ENCODE results near the gene ALDH1A3. TPM values are rescaled to one million over a fixed set of nuclear protein-coding genes. Genes with fewer than 3 reads are reported as not detected.
"Not testable (repeated sequence)": the region's sequence is repeated elsewhere in the genome, so short reads cannot be mapped to it uniquely, and the experiment has no call there.

The ALDH1A3 gene
- total RNA-seq, result 7.8 TPM
- long read RNA-seq, transcript ALDH1A3-201 (13 exons, 3,924 nt), result major isoform, 9 of 15 reads
- long read RNA-seq, partial matches to known transcripts, result 4 of 15 reads
- long read RNA-seq, other reads (novel, unspliced or antisense), result 1 of 15 reads

DNA sequence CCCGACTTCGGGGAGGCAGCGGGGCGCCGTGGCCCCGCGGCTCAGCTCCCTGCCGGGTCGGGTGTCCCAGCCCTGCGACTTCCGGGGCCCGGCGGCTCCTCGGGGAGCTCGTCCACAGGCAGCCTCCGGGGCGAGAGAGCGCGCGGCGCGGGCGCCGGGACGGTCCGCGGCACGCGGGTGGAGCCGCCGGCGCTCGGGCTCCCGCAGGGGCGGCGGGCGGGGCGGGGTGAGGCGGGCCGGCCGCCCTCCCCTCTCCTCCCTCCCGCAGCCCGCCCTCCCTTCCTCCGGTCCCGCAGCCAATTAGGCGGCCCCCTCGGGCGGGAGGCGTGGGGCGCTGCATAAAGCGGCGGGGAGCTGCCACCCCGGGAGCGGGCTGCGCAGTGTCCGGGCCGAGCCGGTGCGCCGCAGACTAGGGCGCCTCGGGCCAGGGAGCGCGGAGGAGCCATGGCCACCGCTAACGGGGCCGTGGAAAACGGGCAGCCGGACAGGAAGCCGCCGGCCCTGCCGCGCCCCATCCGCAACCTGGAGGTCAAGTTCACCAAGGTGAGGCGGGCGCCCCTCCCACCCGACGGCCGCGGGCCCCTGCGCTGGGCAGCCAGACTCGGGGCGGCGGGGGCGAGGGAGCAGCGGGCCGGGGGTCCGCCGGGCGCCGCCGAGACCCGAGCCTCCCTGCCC is at the start of gene ALDH1A3:
Gene ALDH1A3 (plus strand): TSS at position 368 of the 675 bp plus-strand sequence. CDS start 77 bp downstream, at position 445.
- intact Hi-C loops (cut with DNase I), result no loop called here
- no peak for DNase-seq (ENCODE audit: low spot score)

DNA sequence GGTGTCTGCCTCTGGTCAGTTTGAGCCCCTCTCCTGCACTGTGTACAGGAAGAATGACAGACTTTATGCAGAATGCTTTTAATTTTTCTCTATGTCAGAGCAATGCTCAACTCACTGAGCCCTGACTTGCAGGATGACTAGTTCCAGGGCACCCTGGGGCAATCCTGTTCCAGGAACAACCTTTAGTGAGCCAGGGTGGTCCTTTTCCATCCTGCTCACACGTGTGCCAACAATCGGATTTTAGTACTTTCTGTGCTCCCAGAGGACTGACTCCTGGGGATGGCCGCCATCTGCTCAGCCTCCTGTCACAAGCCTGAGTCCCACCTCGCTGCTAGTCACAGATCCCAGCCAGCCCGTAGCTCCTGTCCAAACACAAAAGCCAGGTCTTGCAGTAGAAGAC is 48.2 kb upstream of the ALDH1A3 start:
- intact Hi-C loops (cut with DNase I), result no loop called here
- DNase-seq (ENCODE audit: low spot score), result no peak

DNA sequence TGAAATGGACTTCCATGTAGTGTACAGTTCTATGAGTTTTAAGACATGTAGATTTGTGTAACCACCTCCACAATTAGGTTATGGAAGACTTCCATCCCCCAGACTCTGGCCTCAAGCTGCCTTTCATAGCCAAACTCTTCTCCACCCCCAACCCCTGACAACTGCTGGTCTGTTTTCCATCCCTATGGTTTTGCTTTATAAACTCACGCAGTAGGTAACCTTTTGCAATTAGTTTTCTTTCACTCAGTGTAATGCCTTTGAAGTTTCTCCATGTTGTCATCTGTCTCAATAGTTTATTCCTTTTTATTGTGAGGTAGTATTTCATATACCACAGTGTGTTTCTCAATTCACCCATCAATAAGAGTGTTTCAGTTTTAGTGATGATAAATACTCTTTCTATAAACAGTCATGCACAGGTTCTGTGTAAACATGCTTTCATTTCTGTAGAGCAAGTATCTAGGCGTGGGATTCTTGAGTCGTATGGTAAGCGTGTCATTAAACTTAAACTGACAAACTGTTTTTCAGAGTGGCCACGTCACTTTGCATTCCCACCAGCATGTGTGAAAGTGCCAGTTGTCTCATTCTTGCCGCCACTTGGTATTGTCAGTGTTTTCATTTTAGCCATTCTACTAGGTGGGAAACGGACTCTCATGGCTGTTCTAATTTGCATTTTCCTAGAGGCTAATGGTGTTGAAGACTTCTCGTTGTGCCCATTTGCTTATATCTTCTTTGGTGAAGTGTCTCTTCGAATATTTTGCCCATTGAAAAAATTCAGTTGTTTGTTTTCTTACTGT is 47.3 kb upstream of the ALDH1A3 start:
- no peak for DNase-seq (ENCODE audit: low spot score)
- intact Hi-C loops (cut with DNase I), result no loop called here

DNA sequence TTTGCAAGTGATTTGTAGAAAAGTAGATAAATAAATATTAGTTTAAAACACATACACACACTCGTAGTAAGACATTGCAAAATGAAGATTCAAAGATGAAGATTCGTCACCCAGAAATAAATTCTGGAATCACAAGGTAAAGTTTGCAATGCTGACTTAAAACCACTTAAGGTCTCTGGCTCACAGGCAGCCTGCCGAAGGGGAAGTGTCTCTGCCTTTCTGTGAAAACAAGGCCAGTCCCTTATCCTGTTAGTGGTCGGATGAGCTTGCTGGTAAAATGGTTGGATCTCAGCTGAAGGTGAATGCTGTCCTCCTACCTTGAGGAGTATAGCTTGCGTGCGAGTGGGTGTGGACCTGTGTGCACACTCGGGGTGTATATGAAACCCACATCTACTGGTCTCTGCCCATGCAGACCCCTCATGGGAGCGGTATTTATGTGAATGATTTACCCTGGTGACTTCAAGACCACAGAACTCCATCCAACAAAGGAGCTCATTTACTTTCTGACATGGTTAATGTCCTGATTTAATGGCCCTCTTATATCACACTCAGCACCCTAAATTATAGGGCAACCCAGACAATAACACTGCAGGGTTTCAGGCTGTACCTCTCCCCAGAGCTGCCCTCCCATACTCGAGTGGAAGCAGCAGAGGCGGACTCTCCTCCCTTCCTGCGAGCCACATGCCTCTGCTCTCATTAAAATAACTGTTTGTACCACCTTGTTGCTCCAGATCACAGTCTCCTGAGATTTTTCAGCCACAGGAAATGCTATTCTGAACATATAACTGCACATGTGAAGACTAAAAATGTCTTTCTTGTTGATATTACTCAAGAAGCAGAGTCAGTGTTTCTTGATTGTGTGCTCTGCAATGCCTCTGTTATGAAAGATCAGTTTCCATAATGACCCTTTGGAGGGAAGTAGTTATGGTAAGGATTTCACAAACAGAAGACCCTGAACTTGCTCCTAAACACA is 45.9 kb upstream of the ALDH1A3 start:
- intact Hi-C loops (cut with DNase I), result no loop called here

DNA sequence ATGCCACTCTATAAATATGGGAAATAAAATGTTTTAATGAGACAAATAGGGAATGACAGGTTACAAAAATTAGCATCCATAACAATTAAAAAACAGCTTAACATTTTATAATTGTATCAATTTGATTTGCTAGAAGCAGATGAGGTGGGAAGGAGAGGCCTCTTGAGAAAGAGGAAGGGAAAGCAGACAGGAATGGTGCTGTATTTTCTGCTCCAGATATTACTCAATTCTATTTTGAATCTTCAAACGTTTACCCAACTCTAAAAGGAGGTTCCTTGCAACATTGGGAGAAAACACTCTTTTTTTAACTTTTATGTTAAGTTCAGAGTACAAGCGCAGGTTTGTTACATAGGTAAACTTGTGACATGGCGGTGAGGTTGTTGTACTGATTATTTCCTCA is 44.9 kb upstream of the ALDH1A3 start:
- intact Hi-C loops (cut with DNase I), result no loop called here
- no peak for DNase-seq (ENCODE audit: low spot score)

More for the DNA sequence above, 45.9 kb upstream of the ALDH1A3 start:
- DNase-seq (ENCODE audit: low spot score), result no peak

DNA sequence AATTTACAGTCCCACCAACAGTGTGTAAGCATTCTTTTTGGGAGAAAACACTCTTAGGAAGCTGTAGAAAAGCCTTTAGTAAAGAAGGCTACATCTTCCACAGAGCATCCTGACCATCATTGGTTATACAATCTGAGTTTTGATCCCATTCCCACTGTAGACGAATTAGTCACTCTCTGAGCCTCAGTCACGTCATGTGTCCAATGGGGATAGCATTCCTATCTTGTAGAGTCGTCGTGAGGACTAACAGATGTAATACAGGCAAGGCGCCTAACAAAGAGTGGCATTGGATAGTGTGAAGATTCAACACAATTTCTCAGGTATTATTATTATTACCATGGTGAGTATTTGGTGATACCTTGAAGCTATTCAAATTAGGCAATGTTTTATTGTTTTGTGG is 44.0 kb upstream of the ALDH1A3 start:
- no peak for DNase-seq (ENCODE audit: low spot score)
- intact Hi-C loops (cut with DNase I), result no loop called here

DNA sequence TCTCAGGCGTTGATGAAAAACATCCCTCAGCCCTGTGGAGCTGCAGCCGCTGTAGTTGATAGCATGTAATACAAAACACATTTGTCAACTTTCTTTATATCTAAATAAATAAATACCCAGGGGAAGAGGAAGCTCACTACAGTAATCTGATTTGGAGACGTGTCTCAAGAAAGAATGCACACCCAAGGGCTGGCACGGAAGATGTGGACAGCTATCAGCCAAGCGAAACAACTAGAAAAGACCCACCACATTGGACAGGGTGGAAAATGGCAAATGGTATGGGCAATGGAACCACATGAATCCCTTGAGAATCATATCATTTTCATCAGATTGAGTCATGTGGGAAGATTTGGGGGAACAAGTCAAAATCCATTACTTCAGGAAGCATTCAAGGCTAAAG is 43.1 kb upstream of the ALDH1A3 start:
- intact Hi-C loops (cut with DNase I), result no loop called here
- DNase-seq (ENCODE audit: low spot score), result no peak

DNA sequence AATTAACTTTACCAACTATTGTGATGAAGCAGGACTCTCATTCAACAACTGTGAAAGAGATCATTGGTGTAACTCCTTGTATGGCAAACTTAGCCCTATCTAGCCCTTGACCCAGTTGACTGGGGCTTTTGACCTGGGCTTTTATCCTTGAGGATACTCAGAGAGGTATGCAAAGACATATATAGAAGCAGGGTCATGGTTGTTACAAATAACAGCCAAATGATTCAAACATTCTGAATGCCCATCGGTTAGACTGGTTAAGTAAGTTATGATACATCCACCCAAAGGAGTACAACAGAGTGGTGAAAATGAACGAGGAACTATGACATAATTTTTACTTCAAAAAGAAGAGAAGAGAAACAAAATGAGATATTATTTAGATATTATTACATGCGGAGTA is 38.2 kb upstream of the ALDH1A3 start:
- intact Hi-C loops (cut with DNase I), result no loop called here

DNA sequence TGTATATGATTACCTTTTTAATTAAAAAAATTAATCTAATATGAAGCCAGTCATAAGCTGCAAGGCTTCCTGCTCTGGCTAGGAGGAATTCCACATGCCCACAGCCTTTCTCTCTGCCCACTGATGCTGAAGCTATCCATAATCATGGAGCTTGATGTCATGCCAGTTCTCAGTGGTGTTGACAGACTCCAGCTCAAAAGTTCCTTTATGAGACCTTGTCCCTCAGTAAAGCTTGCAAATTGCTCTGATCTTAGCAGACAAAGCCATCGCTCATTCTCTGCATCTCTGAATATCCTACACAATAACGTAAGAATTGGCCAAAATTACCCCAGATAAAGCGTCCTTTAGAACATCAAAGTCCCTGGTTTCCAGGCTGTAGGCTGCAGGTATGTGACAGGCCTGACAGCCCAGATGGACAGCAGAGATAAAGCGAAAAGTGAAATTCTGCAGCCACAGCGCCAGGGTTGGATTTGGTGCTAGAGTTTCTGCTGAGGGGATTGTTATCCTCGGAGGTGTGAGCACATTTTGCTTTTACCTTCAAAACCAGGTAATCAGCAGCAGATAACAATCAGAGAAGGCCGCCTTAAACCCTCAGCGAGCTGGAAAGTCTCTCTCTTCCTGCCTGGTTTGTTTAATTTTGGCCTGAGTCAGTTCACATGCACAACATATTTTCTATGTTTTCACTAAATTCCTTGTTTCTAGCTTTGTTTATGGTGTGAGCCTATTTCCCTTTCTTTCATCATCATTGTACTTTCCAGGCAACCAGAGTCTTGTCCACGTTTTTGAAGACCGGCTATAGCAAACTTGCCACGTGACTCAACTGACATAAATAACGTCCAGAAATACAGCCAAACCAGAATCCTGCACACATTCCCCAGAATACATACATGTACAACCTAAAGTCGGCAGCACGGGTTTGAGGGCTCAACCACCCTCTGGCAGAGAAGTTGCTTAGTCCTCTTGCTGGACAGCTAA is 36.6 kb upstream of the ALDH1A3 start:
- intact Hi-C loops (cut with DNase I), result no loop called here
- DNase-seq (ENCODE audit: low spot score), result no peak

More for the DNA sequence above, 38.2 kb upstream of the ALDH1A3 start:
- no peak for DNase-seq (ENCODE audit: low spot score)

DNA sequence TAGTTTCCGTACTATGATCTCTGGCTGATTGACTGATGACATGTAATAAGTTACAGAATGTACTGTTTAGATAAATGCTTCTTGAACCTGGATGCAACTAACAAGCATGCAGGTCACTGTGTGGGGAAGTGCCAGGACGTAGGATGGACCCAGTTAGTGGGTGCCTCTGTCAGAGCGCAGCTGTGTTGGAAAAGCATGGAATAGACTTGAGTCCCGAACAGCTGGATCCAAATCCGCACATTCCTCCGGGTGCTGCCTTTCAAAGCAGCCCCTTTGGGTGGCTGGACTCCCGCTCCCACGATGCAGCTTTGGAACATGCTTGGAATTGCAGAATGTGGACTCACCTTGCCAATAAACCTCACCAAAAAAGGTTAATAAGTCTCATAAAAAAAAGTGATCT is 35.5 kb upstream of the ALDH1A3 start:
- intact Hi-C loops (cut with DNase I), result no loop called here

DNA sequence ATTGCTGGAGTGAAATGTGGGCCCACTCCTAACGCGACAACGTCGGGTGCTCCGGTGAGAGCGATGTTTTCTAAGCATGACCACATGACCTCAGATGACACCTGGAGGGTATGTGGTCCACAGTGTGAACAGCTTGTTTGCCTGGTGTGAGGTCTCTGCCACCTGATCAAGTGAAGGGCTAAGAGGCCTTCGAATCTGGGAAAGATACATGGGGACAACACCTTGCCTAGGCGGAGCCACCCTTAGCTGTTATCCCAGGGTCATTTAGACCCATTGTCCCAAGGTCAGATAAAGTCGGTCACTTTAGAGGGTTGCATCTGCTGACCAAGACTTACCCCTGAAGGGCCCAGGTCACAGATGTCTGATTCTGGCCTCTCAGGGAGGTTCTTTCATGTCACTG is 34.9 kb upstream of the ALDH1A3 start:
- no peak for DNase-seq (ENCODE audit: low spot score)
- intact Hi-C loops (cut with DNase I), result no loop called here

More for the DNA sequence above, 35.5 kb upstream of the ALDH1A3 start:
- DNase-seq (ENCODE audit: low spot score), result no peak

DNA sequence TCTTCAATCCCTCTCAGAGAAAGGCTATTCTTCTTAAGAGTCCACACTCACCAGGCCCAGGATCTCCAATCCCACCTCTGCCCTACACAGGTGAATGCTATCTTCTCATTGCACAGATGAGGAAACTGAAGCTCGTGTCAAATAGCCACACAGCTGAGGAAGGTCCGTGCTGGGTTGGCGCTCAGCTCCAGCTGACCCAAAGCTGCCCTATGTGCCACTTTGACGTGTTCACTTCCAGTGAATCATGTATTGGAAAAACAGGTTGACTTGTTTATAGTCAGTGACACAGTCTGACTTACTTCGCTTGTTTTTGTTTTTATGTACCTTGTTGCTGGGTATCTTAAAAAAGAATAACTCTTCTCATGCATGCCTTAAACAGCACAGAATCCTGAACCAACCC is 32.4 kb upstream of the ALDH1A3 start:
- no peak for DNase-seq (ENCODE audit: low spot score)

DNA sequence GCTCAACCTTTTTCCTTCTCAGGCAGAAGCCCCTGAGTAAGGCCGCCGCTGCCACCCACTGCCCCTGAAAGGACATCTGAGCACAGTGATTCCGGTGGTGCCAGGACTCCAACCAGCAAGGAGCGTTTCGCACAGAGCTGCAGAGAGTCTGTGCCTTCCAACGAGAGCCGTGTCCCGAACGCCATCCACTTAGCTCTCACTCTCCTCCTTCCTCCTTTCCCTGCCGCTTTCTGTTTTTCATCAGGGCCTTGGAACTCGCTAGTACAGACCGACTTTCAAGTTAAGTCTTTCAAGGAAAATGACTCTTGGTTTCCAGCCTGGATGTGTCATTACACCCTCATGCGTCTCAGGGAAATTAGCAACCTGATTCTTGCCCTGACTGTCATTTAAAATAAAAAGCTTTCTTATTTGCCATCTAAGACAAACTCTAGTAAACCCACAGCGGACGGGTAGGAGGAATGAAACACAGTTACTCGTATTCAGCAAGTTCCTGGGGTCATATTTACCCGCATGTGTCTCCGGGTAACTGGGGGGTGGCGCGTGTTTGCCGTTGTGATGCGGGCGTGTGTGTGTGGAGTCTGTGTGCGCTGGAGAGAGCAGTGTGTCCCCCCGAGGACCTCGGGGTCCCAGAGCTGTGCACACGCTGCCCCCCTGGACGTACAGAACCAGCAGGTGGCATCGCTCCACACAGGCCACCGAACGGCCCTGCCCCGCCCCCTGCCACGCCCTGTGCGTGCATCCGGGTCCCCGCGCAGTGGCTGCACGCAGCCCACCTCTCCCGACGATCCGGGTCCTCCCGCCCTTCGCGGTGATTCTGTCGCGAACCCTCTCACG is 30.4 kb upstream of the ALDH1A3 start:
- no peak for DNase-seq (ENCODE audit: low spot score)
- intact Hi-C loops (cut with DNase I), result no loop called here

More for the DNA sequence above, 32.4 kb upstream of the ALDH1A3 start:
- intact Hi-C loops (cut with DNase I), result no loop called here

DNA sequence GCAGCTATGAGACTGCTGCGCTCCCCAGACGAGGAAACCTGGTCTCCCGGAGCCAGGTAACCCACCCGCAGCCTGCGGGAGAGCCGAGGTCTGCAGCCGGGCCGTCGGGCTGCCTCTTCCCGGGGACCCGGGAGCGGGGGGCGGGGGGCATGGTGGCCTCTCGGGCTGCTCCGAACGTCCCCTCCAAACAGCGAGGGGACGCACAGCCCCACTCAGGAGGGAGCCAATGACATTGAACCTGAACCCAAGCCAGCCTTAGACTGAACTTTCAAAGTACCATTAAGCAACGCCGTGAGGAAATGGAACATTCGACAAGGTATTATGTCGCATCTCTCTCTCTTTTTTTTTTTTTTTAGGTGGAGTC is 29.8 kb upstream of the ALDH1A3 start:
- no peak for DNase-seq (ENCODE audit: low spot score)
- intact Hi-C loops (cut with DNase I), result no loop called here

DNA sequence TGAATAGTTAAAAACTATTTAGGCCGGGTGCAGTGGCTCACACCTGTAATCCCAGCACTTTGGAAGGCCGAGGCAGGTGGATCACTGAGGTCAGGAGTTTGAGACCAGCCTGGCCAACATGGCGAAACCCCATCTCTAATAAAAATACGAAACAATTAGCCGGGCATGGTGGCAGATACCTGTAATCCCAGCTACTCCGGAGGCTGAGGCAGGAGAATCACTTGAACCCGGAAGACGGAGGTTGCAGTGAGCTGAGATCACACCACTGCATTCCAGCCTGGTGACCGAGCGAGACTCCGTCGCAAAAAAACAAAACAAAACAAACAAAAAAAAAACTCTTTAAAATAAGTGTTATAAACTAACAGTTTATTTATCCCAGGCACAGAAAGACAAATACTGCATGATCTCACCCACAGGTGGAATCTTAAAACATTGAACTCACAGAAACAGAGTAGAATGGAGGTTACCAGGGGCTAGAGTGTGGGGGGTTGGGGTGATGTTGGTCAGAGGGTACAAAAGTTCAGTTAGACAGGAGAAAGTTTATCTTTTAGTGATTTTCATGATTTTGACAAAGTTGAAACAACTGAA is 28.1 kb upstream of the ALDH1A3 start:
- intact Hi-C loops (cut with DNase I); DNase-seq (ENCODE audit: low spot score): not testable (repeated sequence)

DNA sequence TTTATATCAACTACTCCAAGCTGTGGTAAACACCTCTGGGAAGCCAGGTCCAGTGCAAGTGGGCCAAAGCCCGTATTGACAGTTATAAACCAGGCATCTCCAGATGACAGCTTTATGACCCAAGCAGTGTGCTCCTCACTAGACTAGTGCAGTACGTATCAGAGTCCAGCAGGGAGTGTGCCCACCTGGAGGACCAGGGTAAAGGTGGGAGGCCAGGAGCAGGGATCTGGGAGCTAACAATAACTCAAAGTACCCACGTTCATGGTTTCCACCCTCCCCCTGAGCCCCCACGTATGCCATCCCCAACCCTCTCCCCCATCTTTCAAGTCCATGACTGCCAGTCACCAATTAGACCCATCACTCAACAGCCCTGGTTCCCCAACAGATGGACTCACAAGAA is 27.0 kb upstream of the ALDH1A3 start:
- intact Hi-C loops (cut with DNase I), result no loop called here
- no peak for DNase-seq (ENCODE audit: low spot score)

DNA sequence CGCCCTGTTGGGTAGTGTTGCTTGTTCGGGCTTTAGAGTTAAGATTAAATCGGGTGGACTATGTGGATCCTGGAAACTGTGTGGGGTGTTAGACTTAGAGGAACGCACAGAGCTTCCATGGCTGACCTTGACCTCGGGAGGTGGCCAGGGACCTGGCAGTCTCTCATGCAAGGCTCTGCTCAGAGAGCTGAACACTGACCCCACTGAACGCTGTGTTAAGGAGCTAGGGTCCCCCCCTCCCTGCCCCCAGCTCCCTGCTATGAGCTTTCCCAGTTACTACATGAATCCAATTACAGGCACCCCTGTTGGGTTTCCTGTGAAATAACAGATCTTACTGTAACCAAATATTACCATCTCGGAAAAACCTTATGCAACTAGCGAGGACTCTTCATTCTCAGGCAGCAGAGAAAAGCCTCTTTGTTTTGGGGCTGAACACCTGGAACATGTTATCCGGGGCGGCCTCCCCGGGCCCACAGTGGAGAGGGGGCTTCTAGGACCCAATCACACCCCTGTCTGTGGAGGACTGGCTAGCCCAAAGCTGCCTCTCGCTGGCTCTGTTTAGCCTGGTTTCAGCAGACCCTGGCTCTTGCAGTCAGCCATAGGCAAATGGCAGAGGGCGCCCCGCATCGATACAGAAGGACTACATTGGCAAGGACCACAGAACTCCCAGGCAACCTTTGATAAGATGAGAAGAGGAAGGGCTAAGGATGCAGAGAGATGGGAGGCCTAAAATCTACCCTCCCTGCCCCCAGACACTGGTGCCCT is 25.8 kb upstream of the ALDH1A3 start:
- intact Hi-C loops (cut with DNase I), result no loop called here
- DNase-seq (ENCODE audit: low spot score), result no peak
